ENCODE data around the gene KLLN.
"Not testable (repeated sequence)": the region's sequence is repeated elsewhere in the genome, so short reads cannot be mapped to it uniquely, and the experiment has no call there.

The KLLN gene

GRCh38 chr10:87838650-87839049, 24.7 kb downstream of the KLLN start:
- no peak for DNase-seq

- no peak for DNase-seq
Observed at GRCh38 chr10:87837445-87837844, 25.9 kb downstream of the KLLN start.

GRCh38 chr10:87836098-87836497, 27.2 kb downstream of the KLLN start:
- no peak for DNase-seq

- DNase-seq: no peak
Observed at GRCh38 chr10:87829986-87830729, 33.2 kb downstream of the KLLN start.

GRCh38 chr10:87829051-87829450, 34.3 kb downstream of the KLLN start:
- DNase-seq: not testable (repeated sequence)

GRCh38 chr10:87827681-87828080, 35.7 kb downstream of the KLLN start:
- no peak for DNase-seq

GRCh38 chr10:87826653-87827052, 36.7 kb downstream of the KLLN start:
- no peak for DNase-seq

GRCh38 chr10:87819289-87819585, 44.1 kb downstream of the KLLN start:
- DNase-seq: no peak

- DNase-seq: no peak
Observed at GRCh38 chr10:87818505-87819288, 44.6 kb downstream of the KLLN start.

GRCh38 chr10:87817609-87818504, 45.5 kb downstream of the KLLN start, which contains the start of gene ATAD1:
ATAD1 (minus strand) TSS chr10:87818226; CDS start chr10:87814599, 3,627 bp downstream.
- DNase-seq: no peak

- DNase-seq: no peak
Observed at GRCh38 chr10:87816898-87817608, 46.3 kb downstream of the KLLN start.

- DNase-seq: no peak
Observed at GRCh38 chr10:87816163-87816897, 47.0 kb downstream of the KLLN start.

Data from NCI-H774 (cell line).